K562 (cell line): ENCODE data around the gene PATE2. TPM values are rescaled to one million over a fixed set of nuclear protein-coding genes. Genes with fewer than 3 reads are reported as not detected.

ENCODE experiments used
- ATAC-seq: fragments of 200-7000 bp; cut with Tn5 transposase; 3 replicates; pipeline ENCODE4 v1.9.1; 2020; ENCODE audit warnings: moderate library complexity
- BruUV-seq: library from RNA; stranded (reverse); fragments of 400-500 nt; replicated peaks from 2 replicates; lab custom pipeline; 2021; lab: Mats Ljungman, UMichigan
- CTCF ChIA-PET: fragments of 300-600 bp; formaldehyde crosslinking; extraction: SDS; loops from one replicate; lab custom pipeline; 2021; ENCODE audit warnings: low intra/inter-chr PET ratio; lab: Yijun Ruan, JAX
- POLR2A ChIA-PET: fragments of 300-600, 350-650 bp; sonication (Branson Sonifier 250); formaldehyde crosslinking; extraction: SDS; loops from one replicate; lab custom pipeline; 2021; ENCODE audit warnings: antibody characterized with exemption, inconsistent platforms; lab: Yijun Ruan, JAX
- DNase-seq, 4 experiments: peaks; one replicate each; pipeline versions ENCODE4 v3.0.0 to v3.0.0-alpha.2; 2011 to 2018; ENCODE audit warnings: low spot score in 3 of 4, mixed read lengths in 3 of 4; ENCODE audit errors: extremely low read depth in 1 of 4
- FAIRE-seq: peaks from 2 replicates; lab custom pipeline; 2011; peaks lifted over from hg19 to GRCh38; lab: Jason Lieb, UNC
- H2AFZ ChIP-seq: 2 replicates; pipeline ENCODE4 v1.6.0; 2011; ENCODE audit warnings: low read depth, low read length, control low read depth, inconsistent platforms
- H3K27ac ChIP-seq: fragments of 200-600 bp; 3 replicates; pipeline ENCODE4 v1.8.0; 2011; ENCODE audit warnings: low read depth, mild to moderate bottlenecking, control low read depth, inconsistent platforms, low read length, moderate library complexity, mixed read lengths; ENCODE audit errors: extremely low read depth
- H3K27me3 ChIP-seq, 2 experiments: fragments of 300-600 bp in 1 of 2; 2 replicates in 1 of 2; 3 replicates in 1 of 2; pipeline versions ENCODE4 v1.6.0 to v1.8.0; 2011; ENCODE audit warnings: inconsistent platforms in 2 of 2, low read length in 2 of 2, mild to moderate bottlenecking in 1 of 2, mixed read lengths in 1 of 2, moderate library complexity in 1 of 2; ENCODE audit not compliant: control insufficient read depth in 2 of 2, insufficient read depth in 2 of 2
- H3K36me3 ChIP-seq: fragments of 300-600 bp; 3 replicates; pipeline ENCODE4 v1.8.0; 2011; ENCODE audit warnings: mild to moderate bottlenecking, low read length, inconsistent platforms; ENCODE audit not compliant: control insufficient read depth, insufficient read depth
- H3K4me1 ChIP-seq, 2 experiments: fragments of 200-600 bp in 1 of 2; replicated peaks in 1 of 2; 2 replicates in 1 of 2; 3 replicates in 1 of 2; pipeline versions ENCODE4 v1.5.1 to v1.8.0; 2011; ENCODE audit warnings: inconsistent platforms in 2 of 2, low read length in 2 of 2, mild to moderate bottlenecking in 1 of 2, mixed read lengths in 1 of 2, moderate library complexity in 1 of 2; ENCODE audit not compliant: control insufficient read depth in 2 of 2, insufficient read depth in 2 of 2
- H3K4me2 ChIP-seq: 2 replicates; pipeline ENCODE4 v1.6.1; 2011; ENCODE audit warnings: low read length, control low read depth, inconsistent platforms, mixed read lengths; ENCODE audit not compliant: insufficient read depth
- H3K4me3 ChIP-seq: fragments of 200-600 bp; sonication (generic), shearing (Covaris generic); 2 replicates; pipeline ENCODE4 v1.5.1; 2016; ENCODE audit warnings: control low read depth, inconsistent platforms
- H3K79me2 ChIP-seq: fragments of 200-600 bp; 3 replicates; pipeline ENCODE4 v1.8.0; 2011; ENCODE audit warnings: low read length, inconsistent platforms; ENCODE audit not compliant: control insufficient read depth, insufficient read depth
- H3K9ac ChIP-seq, 2 experiments: 2 replicates each; pipeline versions ENCODE4 v1.6.0 to v1.6.1; 2011; ENCODE audit warnings: low read depth in 2 of 2, low read length in 2 of 2, control low read depth in 1 of 2, inconsistent platforms in 1 of 2, mild to moderate bottlenecking in 1 of 2, mixed read lengths in 1 of 2; ENCODE audit not compliant: insufficient read depth in 1 of 2
- H3K9me1 ChIP-seq: one replicate; pipeline ENCODE4 v1.6.0; 2011; ENCODE audit warnings: inconsistent platforms, mild to moderate bottlenecking, low read length, moderate library complexity; ENCODE audit not compliant: control insufficient read depth, insufficient read depth
- H3K9me3 ChIP-seq: replicated peaks from 2 replicates; pipeline ENCODE4 v1.5.1; 2011; ENCODE audit warnings: low read depth, low read length, inconsistent platforms; ENCODE audit not compliant: control insufficient read depth, insufficient read depth
- H4K20me1 ChIP-seq: replicated peaks from 2 replicates; pipeline ENCODE4 v1.6.1; 2011; ENCODE audit warnings: low read length, inconsistent platforms, mixed read lengths; ENCODE audit not compliant: control insufficient read depth, insufficient read depth
- ATF3 ChIP-seq, 2 experiments: fragments of 450-650 bp in 1 of 2; sonication (generic) in 1 of 2; formaldehyde crosslinking in 1 of 2; IDR thresholded peaks in 1 of 2; conservative IDR thresholded peaks in 1 of 2; 2 replicates each; pipeline versions ENCODE4 v1.6.1 to v1.8.1; 2016 to 2023; ENCODE audit warnings: mild to moderate bottlenecking in 2 of 2, moderate library complexity in 2 of 2, inconsistent platforms in 1 of 2, missing genetic modification reagents in 1 of 2
- BCL6 ChIP-seq: fragments of 250-450 bp; sonication (Bioruptor Pico); IDR thresholded peaks from 2 replicates; pipeline ENCODE4 v1.4.0; 2020
- BRF2 ChIP-seq: IDR thresholded peaks from 3 replicates; pipeline ENCODE4 v1.6.1; 2011; ENCODE audit warnings: borderline replicate concordance, mild to moderate bottlenecking; ENCODE audit not compliant: insufficient read length, insufficient read depth
- DDX20 ChIP-seq: fragments of 450-650 bp; IDR thresholded peaks from 2 replicates; pipeline ENCODE4 v1.6.1; 2016; ENCODE audit warnings: missing genetic modification characterization, low read depth, mild to moderate bottlenecking, missing compliant biosample characterization, moderate library complexity
- FOSL1 ChIP-seq: fragments of 200-800 bp; sonication (Bioruptor generic); conservative IDR thresholded peaks from 2 replicates; pipeline ENCODE4 v1.6.1; 2016; ENCODE audit warnings: missing genetic modification characterization, missing compliant biosample characterization
- HDGF ChIP-seq: fragments of 450-650 bp; IDR thresholded peaks from 2 replicates; pipeline ENCODE4 v1.6.1; 2016
- HMG20B ChIP-seq: fragments of 250-450 bp; sonication (Bioruptor Pico); IDR thresholded peaks from 2 replicates; pipeline ENCODE4 v1.5.0; 2021; ENCODE audit warnings: mild to moderate bottlenecking
- IFI16 ChIP-seq: fragments of 250-450 bp; sonication (Bioruptor Pico); IDR thresholded peaks from 2 replicates; pipeline ENCODE4 v2.1.2; 2022; ENCODE audit warnings: mild to moderate bottlenecking, inconsistent platforms
- MAFG ChIP-seq: fragments of 450-650 bp; conservative IDR thresholded peaks from 2 replicates; pipeline ENCODE4 v1.6.1; 2016; ENCODE audit warnings: missing genetic modification characterization, missing compliant biosample characterization
- NFXL1 ChIP-seq: fragments of 450-650 bp; formaldehyde crosslinking; IDR thresholded peaks from 2 replicates; pipeline ENCODE4 v1.4.0; 2021; ENCODE audit warnings: mild to moderate bottlenecking
- RBM39 ChIP-seq: fragments of 200-400 bp; formaldehyde crosslinking; optimal IDR thresholded peaks from 2 replicates; pipeline ENCODE3; 2018; ENCODE audit warnings: low read depth, low read length
- SLC30A9 ChIP-seq: fragments of 250-450 bp; sonication (Bioruptor Pico); IDR thresholded peaks from 2 replicates; pipeline ENCODE4 v1.8.0; 2022; ENCODE audit warnings: mild to moderate bottlenecking, moderate library complexity
- SRSF9 ChIP-seq: fragments of 200-400 bp; formaldehyde crosslinking; IDR thresholded peaks from 2 replicates; pipeline ENCODE4 v1.6.1; 2017; ENCODE audit warnings: low read depth, low read length, borderline replicate concordance
- STAT5B ChIP-seq: fragments of 250-450 bp; sonication (Bioruptor Pico); IDR thresholded peaks from 2 replicates; pipeline ENCODE4 v1.8.0; 2021; ENCODE audit warnings: mild to moderate bottlenecking, inconsistent platforms
- YBX1 ChIP-seq: fragments of 450-650 bp; IDR thresholded peaks from 2 replicates; pipeline ENCODE4 v1.7.1; 2016; ENCODE audit warnings: mild to moderate bottlenecking
- ZNF212 ChIP-seq: fragments of 450-650 bp; formaldehyde crosslinking; IDR thresholded peaks from 2 replicates; pipeline ENCODE4 v1.4.0; 2020; ENCODE audit warnings: mild to moderate bottlenecking
- ZNF589 ChIP-seq: fragments of 200-800 bp; sonication (Bioruptor generic); IDR thresholded peaks from 2 replicates; pipeline ENCODE4 v1.6.1; 2016; ENCODE audit warnings: low read depth, missing genetic modification characterization, missing compliant biosample characterization
- WGBS: fragments of 100-300 bp; shearing (Covaris generic); methylation state at CpG from one replicate; pipeline ENCODE4 v1.1.6; 2016; ENCODE audit warnings: low coverage, mixed read lengths; ENCODE audit not compliant: insufficient coverage; ENCODE audit errors: missing lambda C conversion rate; 5-methylcytosine and 5-hydroxymethylcytosine counted together
- in situ Hi-C: fragments of 300-500 bp; cut with MboI; formaldehyde crosslinking; loops from 4 replicates; pipeline ENCODE4 v1.15.0; 2018; ENCODE audit warnings: inconsistent platforms, mixed read lengths
- intact Hi-C: fragments of 100-400 bp; cut with micrococcal nuclease; formaldehyde crosslinking; loops from 2 replicates; pipeline ENCODE4 v1.14.2; 2022
- polyA plus RNA-seq, 8 experiments: library from polyadenylated mRNA; depleted of rRNA in 4 of 8; stranded (reverse) in 5 of 8; unstranded in 3 of 8; fragments of >200 nt; fragmentation: Nextera tagmentation in 2 of 8; fragmentation: Illumina TruSeq in 1 of 8; extraction: Ambion mirVana in 2 of 8; extraction: Trizol in 1 of 8; gene quantifications; 2 replicates each; pipeline versions ENCODE4 v1.2.1 to v1.2.3, GENCODE V29; 2011 to 2014; ENCODE audit warnings: inconsistent platforms in 1 of 8, missing spikeins in 1 of 8
- total RNA-seq, 7 experiments: library from RNA; depleted of rRNA in 6 of 7; stranded (reverse); fragments of >200 nt in 6 of 7; fragmentation: Illumina TruSeq in 2 of 7; extraction: Trizol in 2 of 7; gene quantifications; 2 replicates each; pipeline versions ENCODE4 v1.2.1 to v1.2.3, GENCODE V29; 2011 to 2021; ENCODE audit warnings: low replicate concordance in 1 of 7

Gene PATE2
- total and polyA plus RNA-seq, 9 of the 15 experiments (the other 6 are each of a cell fraction or from before 2014, with no cell fraction given) = not detected

- DNase-seq (no peak), ATAC-seq (no peak), FAIRE-seq (no peak)
- Histone ChIP-seq H3K27me3 (peaks cover 7 to 14% of the 10 kb centered on the region in 2 experiments; a peak in 2 of 5 replicates), H3K36me3 (no peaks in the 10 kb centered on the region), H3K4me2 (no peak overlapping the region), H3K9me3 (no peaks in the 10 kb centered on the region; the same call in 1 of the 2 replicates), H3K4me3 (no peak overlapping the region), H3K4me1 (no peaks in the 10 kb centered on the region), H3K9me1 (no peaks in the 10 kb centered on the region), H2AFZ (no peak overlapping the region), H3K27ac (no peak overlapping the region), H3K9ac (no peak overlapping the region), H3K79me2 (no peaks in the 10 kb centered on the region), H4K20me1 (no peaks in the 10 kb centered on the region)
- ChIA-PET CTCF (no interaction called here), POLR2A (no interaction called here)
- intact Hi-C loops = no loop called here
- TF ChIP-seq SLC30A9 (CRISPR knock-in tag) (no peak), IFI16 (no peak), HMG20B (CRISPR knock-in tag) (no peak), HDGF (no peak), SRSF9 (no peak), DDX20 (tag) (no peak), BCL6 (CRISPR knock-in tag) (no peak)
- in situ Hi-C loops = no loop called here
- no TSS peak for BruUV-seq
- 5% methylated on average over 2 of the region's 2 CpGs for WGBS
Measured at GRCh38 chr11:125763483-125763882, 15.1 kb downstream of the PATE2 start.

- H3K36me3 ChIP-seq = no peaks in the 10 kb centered on the region
- H3K27me3 ChIP-seq = peaks cover 4 to 10% of the 10 kb centered on the region in 2 experiments; a peak in 1 of 5 replicates
- 3% methylated on average over 1 of the region's 1 CpG for WGBS
- no peak overlapping the region for H3K9ac ChIP-seq
- H3K4me3 ChIP-seq = no peak overlapping the region
- no peak overlapping the region for H3K27ac ChIP-seq
- POLR2A ChIA-PET = no interaction called here
- FAIRE-seq (no peak), ATAC-seq (no peak), DNase-seq (no peak)
- no peaks in the 10 kb centered on the region; the same call in 1 of the 2 replicates for H3K9me3 ChIP-seq
- in situ Hi-C loops = no loop called here
- no peaks in the 10 kb centered on the region for H3K4me1 ChIP-seq
- no peaks in the 10 kb centered on the region for H3K79me2 ChIP-seq
- no peaks in the 10 kb centered on the region for H4K20me1 ChIP-seq
- CTCF ChIA-PET = no interaction called here
- H3K9me1 ChIP-seq = no peaks in the 10 kb centered on the region
- BruUV-seq = no TSS peak
- H2AFZ ChIP-seq = no peak overlapping the region
- intact Hi-C loops = no loop called here
- no peak overlapping the region for H3K4me2 ChIP-seq
- no peak for TF ChIP-seq NFXL1 (CRISPR knock-in tag)
- TF ChIP-seq BRF2 = no peak
- TF ChIP-seq FOSL1 (tag) = no peak
- TF ChIP-seq YBX1 = no peak
- no peak for TF ChIP-seq MAFG
- TF ChIP-seq ZNF589 (CRISPR knock-in tag) = no peak
- TF ChIP-seq STAT5B = no peak
- TF ChIP-seq RBM39 = no peak
- no peak for TF ChIP-seq ATF3 (IDR thresholded peaks at IDR 0.05)
- no peak for TF ChIP-seq ATF3 (CRISPR knock-in tag; conservative IDR thresholded peaks at IDR 0.05)
- TF ChIP-seq ZNF212 = no peak
Measured at GRCh38 chr11:125762445-125762844, 16.2 kb downstream of the PATE2 start.
